Esophagus muscularis mucosa (tissue), 4 donors: ENCODE results near the gene KCNQ1. TPM values are rescaled to one million over a fixed set of nuclear protein-coding genes. Genes with fewer than 3 reads are reported as not detected.

ENCODE experiments used
- DNase-seq: peaks from one replicate; pipeline ENCODE4 v3.0.0-alpha.2; 2017; ENCODE audit errors: extremely low spot score
- H3K27ac ChIP-seq, 4 donors: fragments of 200-600 bp; sonication (generic); replicated peaks in 1 of 4; 1 replicate in 3 of 4; 2 replicates in 1 of 4; pipeline ENCODE4 v1.5.1; 2016 to 2019; ENCODE audit warnings: mild to moderate bottlenecking in 1 of 4
- H3K27me3 ChIP-seq, 4 donors: fragments of 200-600 bp; sonication (generic); one replicate each; pipeline versions ENCODE4 v1.5.1 to v1.6.0; 2016 to 2019
- H3K36me3 ChIP-seq, 4 donors: fragments of 200-600 bp; sonication (generic); one replicate each; pipeline ENCODE4 v1.5.1; 2016 to 2019
- H3K4me1 ChIP-seq, 4 donors: fragments of 200-600 bp; sonication (generic); one replicate each; pipeline ENCODE4 v1.5.1; 2016 to 2019
- H3K4me3 ChIP-seq, 4 donors: fragments of 200-600 bp; sonication (generic); 1 replicate in 2 of 4; 2 replicates in 2 of 4; pipeline ENCODE4 v1.5.1; 2016 to 2019; ENCODE audit warnings: mild to moderate bottlenecking in 4 of 4, moderate library complexity in 1 of 4
- H3K9me3 ChIP-seq, 4 donors: fragments of 200-600 bp; sonication (generic); 1 replicate in 3 of 4; 2 replicates in 1 of 4; pipeline ENCODE4 v1.5.1; 2016 to 2019
- CTCF ChIP-seq, 3 experiments: fragments of 200-600 bp in 2 of 3; fragments of 450-650 bp in 1 of 3; sonication (generic) in 2 of 3; IDR thresholded peaks; one replicate each; pipeline ENCODE4 v1.5.1; 2017 to 2019; ENCODE audit warnings: antibody characterized with exemption in 3 of 3, mild to moderate bottlenecking in 2 of 3, moderate library complexity in 1 of 3
- EP300 ChIP-seq: sonication (generic); formaldehyde crosslinking; IDR thresholded peaks from one replicate; pipeline ENCODE4 v1.6.1; 2017; ENCODE audit warnings: antibody characterized with exemption
- POLR2A ChIP-seq: fragments of 450-650 bp; IDR thresholded peaks from one replicate; pipeline ENCODE4 v1.6.1; 2017; ENCODE audit warnings: antibody characterized with exemption, moderate library complexity, mild to moderate bottlenecking, low read depth
- POLR2AphosphoS5 ChIP-seq, 2 donors: sonication (generic); formaldehyde crosslinking; IDR thresholded peaks; one replicate each; pipeline ENCODE4 v1.6.1; 2017; ENCODE audit warnings: antibody characterized with exemption in 2 of 2
- WGBS: methylation state at CpG from one replicate; pipeline ENCODE4 v1.1.5; 2018; 5-methylcytosine and 5-hydroxymethylcytosine counted together
- intact Hi-C: fragments of 100-400 bp; cut with DNase I; formaldehyde crosslinking; loops from one replicate; pipeline ENCODE4 v1.15.1; 2023
- total RNA-seq, 4 donors: library from RNA; depleted of rRNA; stranded (reverse); fragments of >200 nt; gene quantifications; one replicate each; pipeline versions ENCODE4 v1.1.0 to v1.2.1, GENCODE V29; 2016

The KCNQ1 gene
- total RNA-seq, 4 donors from 2014 or later = 2.1 to 5.9 (median 4.3) TPM

- H3K27ac ChIP-seq = no peak overlapping the region
- no peaks in the 10 kb centered on the region for H3K4me1 ChIP-seq
- H3K27me3 ChIP-seq = peaks cover 0 to 57% (median 0%) of the 10 kb centered on the region in 4 donors
- intact Hi-C loops = no loop called here
- peaks cover 0 to 1% (median 0%) of the 10 kb centered on the region in 4 donors for H3K9me3 ChIP-seq
- H3K4me3 ChIP-seq = no peak overlapping the region
- TF ChIP-seq POLR2AphosphoS5 (IDR thresholded peaks at IDR 0.05) (no peak), POLR2A (no peak), CTCF (IDR thresholded peaks at IDR 0.05) (no peak), EP300 (no peak)
- DNase-seq = no peak
- H3K36me3 ChIP-seq = no peaks in the 10 kb centered on the region
- 88% methylated on average over 4 of the region's 4 CpGs for WGBS
These were observed 7.3 kb upstream of the KCNQ1 start for GRCh38 chr11:2437516-2437915.

GRCh38 chr11:2439820-2440219, 5.0 kb upstream of the KCNQ1 start:
- H3K27ac ChIP-seq = no peak overlapping the region
- TF ChIP-seq EP300 (no peak), POLR2AphosphoS5 (IDR thresholded peaks at IDR 0.05) (no peak)
- H3K9me3 ChIP-seq = peaks cover 0 to 9% (median 0%) of the 10 kb centered on the region in 4 donors
- H3K4me1 ChIP-seq = peaks cover 3 to 10% (median 8%) of the 10 kb centered on the region in 4 donors
- H3K27me3 ChIP-seq = peaks cover 0 to 74% (median 7%) of the 10 kb centered on the region in 4 donors
- 85% methylated on average over 3 of the region's 3 CpGs for WGBS
- H3K36me3 ChIP-seq = no peaks in the 10 kb centered on the region
- H3K4me3 ChIP-seq = no peak overlapping the region
- DNase-seq = no peak
- intact Hi-C loops = no loop called here

GRCh38 chr11:2440646-2441045, 4.2 kb upstream of the KCNQ1 start:
- no peak for TF ChIP-seq EP300
- no peak for TF ChIP-seq POLR2AphosphoS5 (IDR thresholded peaks at IDR 0.05)
- TF ChIP-seq POLR2A = no peak
- no peak for TF ChIP-seq CTCF (IDR thresholded peaks at IDR 0.05)
- peaks cover 0 to 78% (median 11%) of the 10 kb centered on the region in 4 donors for H3K27me3 ChIP-seq
- no peaks in the 10 kb centered on the region for H3K36me3 ChIP-seq
- intact Hi-C loops = no loop called here
- 84% methylated on average over 7 of the region's 8 CpGs for WGBS
- no peak overlapping the region for H3K4me3 ChIP-seq
- H3K27ac ChIP-seq = no peak overlapping the region
- peaks cover 0 to 9% (median 0%) of the 10 kb centered on the region in 4 donors for H3K9me3 ChIP-seq
- DNase-seq = no peak
- H3K4me1 ChIP-seq = peaks cover 3 to 18% (median 14%) of the 10 kb centered on the region in 4 donors

GRCh38 chr11:2441171-2441570, 3.6 kb upstream of the KCNQ1 start:
- no peak for DNase-seq
- WGBS = 82% methylated on average over 4 of the region's 4 CpGs
- intact Hi-C loops = no loop called here
- peaks cover 0 to 9% (median 0%) of the 10 kb centered on the region in 4 donors for H3K9me3 ChIP-seq
- peaks cover 0 to 78% (median 15%) of the 10 kb centered on the region in 4 donors for H3K27me3 ChIP-seq
- no peak overlapping the region for H3K4me3 ChIP-seq
- H3K27ac ChIP-seq = no peak overlapping the region
- TF ChIP-seq EP300 = no peak
- TF ChIP-seq POLR2AphosphoS5 (IDR thresholded peaks at IDR 0.05) = no peak
- TF ChIP-seq POLR2A = no peak
- no peak for TF ChIP-seq CTCF (IDR thresholded peaks at IDR 0.05)
- no peaks in the 10 kb centered on the region for H3K36me3 ChIP-seq
- H3K4me1 ChIP-seq = peaks cover 6 to 24% (median 18%) of the 10 kb centered on the region in 4 donors

- DNase-seq = no peak
- peaks cover 0 to 78% (median 24%) of the 10 kb centered on the region in 4 donors for H3K27me3 ChIP-seq
- no peaks in the 10 kb centered on the region for H3K36me3 ChIP-seq
- H3K4me1 ChIP-seq = peaks cover 18 to 29% (median 27%) of the 10 kb centered on the region in 4 donors
- no peak overlapping the region for H3K27ac ChIP-seq
- intact Hi-C loops = no loop called here
- 94% methylated on average over 2 of the region's 2 CpGs for WGBS
- H3K4me3 ChIP-seq = no peak overlapping the region
- peaks cover 0 to 9% (median 0%) of the 10 kb centered on the region in 4 donors for H3K9me3 ChIP-seq
- no peak for TF ChIP-seq CTCF (IDR thresholded peaks at IDR 0.05)
- TF ChIP-seq POLR2AphosphoS5 (IDR thresholded peaks at IDR 0.05) = no peak
- no peak for TF ChIP-seq POLR2A
- TF ChIP-seq EP300 = no peak
These were observed 2.2 kb upstream of the KCNQ1 start for GRCh38 chr11:2442589-2442988.
